22Rv1 (cell line): ENCODE data around the gene PFN3.

Experiments
- ZFX ChIP-seq: fragments of 450-650 bp; IDR thresholded peaks from 2 replicates; pipeline ENCODE4 v1.6.1; 2017; ENCODE audit warnings: antibody characterized with exemption, borderline replicate concordance
- TF ChIP-seq, protein P1 (sequence below): fragments of 450-650 bp; IDR thresholded peaks from 2 replicates; pipeline ENCODE4 v1.5.1; 2017; ENCODE audit warnings: mild to moderate bottlenecking

DNA sequence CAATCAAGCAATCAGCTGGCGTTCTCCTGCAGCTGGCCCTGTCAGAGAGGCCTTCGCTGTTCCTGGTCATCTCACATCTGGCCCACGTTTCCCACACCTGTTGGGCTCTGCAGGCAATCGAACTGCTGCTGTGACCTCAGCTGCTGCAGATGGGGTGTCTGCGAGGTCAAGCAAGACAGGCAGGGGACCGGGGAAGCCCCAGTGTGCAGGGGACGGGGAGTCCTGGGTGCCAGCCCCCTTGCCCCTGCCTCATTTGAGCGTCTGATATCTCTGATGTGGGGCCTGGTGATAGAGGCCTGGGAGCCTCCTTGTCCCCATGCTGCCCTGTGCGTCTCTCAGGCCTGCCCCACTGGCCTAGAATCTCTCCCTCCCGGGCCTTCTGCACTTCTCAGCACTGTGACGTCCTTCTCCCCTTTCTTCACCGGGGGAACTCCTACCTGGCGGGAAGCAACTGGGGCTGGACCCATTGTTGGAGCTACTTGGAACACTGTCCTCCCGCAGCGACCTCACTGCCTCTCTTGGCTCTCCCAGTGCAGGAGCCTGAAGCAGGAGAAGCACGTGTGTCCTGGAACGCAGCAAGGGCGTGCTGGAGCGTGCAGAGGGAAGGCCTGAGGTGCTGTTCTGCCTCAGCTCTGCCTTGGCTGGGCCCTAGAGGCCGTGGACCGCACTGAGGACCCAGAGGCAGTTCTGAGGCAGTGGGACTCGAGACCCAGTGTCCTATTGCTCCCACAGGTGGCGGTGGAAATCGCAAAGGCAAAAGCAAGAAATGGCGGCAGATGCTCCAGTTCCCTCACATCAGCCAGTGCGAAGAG, 29.9 kb upstream of the PFN3 start:
- TF ChIP-seq, protein P1, sequence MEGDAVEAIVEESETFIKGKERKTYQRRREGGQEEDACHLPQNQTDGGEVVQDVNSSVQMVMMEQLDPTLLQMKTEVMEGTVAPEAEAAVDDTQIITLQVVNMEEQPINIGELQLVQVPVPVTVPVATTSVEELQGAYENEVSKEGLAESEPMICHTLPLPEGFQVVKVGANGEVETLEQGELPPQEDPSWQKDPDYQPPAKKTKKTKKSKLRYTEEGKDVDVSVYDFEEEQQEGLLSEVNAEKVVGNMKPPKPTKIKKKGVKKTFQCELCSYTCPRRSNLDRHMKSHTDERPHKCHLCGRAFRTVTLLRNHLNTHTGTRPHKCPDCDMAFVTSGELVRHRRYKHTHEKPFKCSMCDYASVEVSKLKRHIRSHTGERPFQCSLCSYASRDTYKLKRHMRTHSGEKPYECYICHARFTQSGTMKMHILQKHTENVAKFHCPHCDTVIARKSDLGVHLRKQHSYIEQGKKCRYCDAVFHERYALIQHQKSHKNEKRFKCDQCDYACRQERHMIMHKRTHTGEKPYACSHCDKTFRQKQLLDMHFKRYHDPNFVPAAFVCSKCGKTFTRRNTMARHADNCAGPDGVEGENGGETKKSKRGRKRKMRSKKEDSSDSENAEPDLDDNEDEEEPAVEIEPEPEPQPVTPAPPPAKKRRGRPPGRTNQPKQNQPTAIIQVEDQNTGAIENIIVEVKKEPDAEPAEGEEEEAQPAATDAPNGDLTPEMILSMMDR: no peak
- no peak for TF ChIP-seq ZFX
